CD14-positive monocyte (primary cell): Measurements from ENCODE around the gene ZFP36L2. TPM values are rescaled to one million over a fixed set of nuclear protein-coding genes. Genes with fewer than 3 reads are reported as not detected.

Experiments used
- DNase-seq, 3 donors: peaks; one replicate each; pipeline ENCODE4 v3.0.0-alpha.2; 2011 to 2022
- H2AFZ ChIP-seq: 2 replicates; pipeline ENCODE4 v1.6.0; 2012; ENCODE audit warnings: mild to moderate bottlenecking, low read depth, low read length, inconsistent platforms; ENCODE audit not compliant: insufficient read depth, poor library complexity, severe bottlenecking
- H3K27ac ChIP-seq, 2 donors: 1 replicate in 1 of 2; 2 replicates in 1 of 2; pipeline ENCODE4 v1.5.1; 2012 to 2013; ENCODE audit warnings: low read length in 2 of 2, control low read depth in 1 of 2, inconsistent platforms in 1 of 2, low read depth in 1 of 2, mild to moderate bottlenecking in 1 of 2
- H3K27me3 ChIP-seq, 2 donors: one replicate each; pipeline versions ENCODE4 v1.6.0 to v1.6.1; 2011 to 2013; ENCODE audit warnings: low read length in 2 of 2; ENCODE audit not compliant: control insufficient read depth in 2 of 2, insufficient read depth in 2 of 2
- H3K36me3 ChIP-seq, 2 donors: replicated peaks in 1 of 2; 1 replicate in 1 of 2; 2 replicates in 1 of 2; pipeline versions ENCODE4 v1.5.1 to v1.6.1; 2012 to 2013; ENCODE audit warnings: low read length in 2 of 2, control low read depth in 1 of 2, inconsistent platforms in 1 of 2, mild to moderate bottlenecking in 1 of 2; ENCODE audit not compliant: insufficient read depth in 2 of 2, control insufficient read depth in 1 of 2
- H3K4me1 ChIP-seq, 2 donors: 1 replicate in 1 of 2; 2 replicates in 1 of 2; pipeline versions ENCODE4 v1.5.1 to v1.6.1; 2012 to 2013; ENCODE audit warnings: low read length in 2 of 2, control low read depth in 1 of 2, inconsistent platforms in 1 of 2, mild to moderate bottlenecking in 1 of 2, moderate library complexity in 1 of 2; ENCODE audit not compliant: insufficient read depth in 2 of 2, control insufficient read depth in 1 of 2
- H3K4me2 ChIP-seq: replicated peaks from 2 replicates; pipeline ENCODE3; 2012; ENCODE audit warnings: low read length, moderate library complexity, mild to moderate bottlenecking; ENCODE audit not compliant: poor library complexity, severe bottlenecking; ENCODE audit errors: extremely low read depth
- H3K4me3 ChIP-seq, 3 experiments: fragments of 200-600 bp in 1 of 3; sonication (generic) in 1 of 3; replicated peaks in 1 of 3; 1 replicate in 2 of 3; 2 replicates in 1 of 3; pipeline ENCODE4 v1.5.1; 2011 to 2013; ENCODE audit warnings: low read length in 3 of 3, mild to moderate bottlenecking in 3 of 3, control low read depth in 2 of 3, low read depth in 2 of 3, inconsistent platforms in 1 of 3, moderate library complexity in 1 of 3
- H3K79me2 ChIP-seq: 2 replicates; pipeline ENCODE4 v1.6.0; 2012; ENCODE audit warnings: mild to moderate bottlenecking, control low read depth, inconsistent platforms, low read length, moderate library complexity; ENCODE audit not compliant: insufficient read depth
- H3K9ac ChIP-seq: 2 replicates; pipeline ENCODE4 v1.6.0; 2017; ENCODE audit warnings: low read length, mild to moderate bottlenecking; ENCODE audit not compliant: insufficient read depth, poor library complexity, severe bottlenecking
- H3K9me3 ChIP-seq, 2 donors: replicated peaks in 1 of 2; 1 replicate in 1 of 2; 2 replicates in 1 of 2; pipeline versions ENCODE4 v1.5.1 to v1.6.1; 2012 to 2013; ENCODE audit warnings: low read length in 2 of 2, control low read depth in 1 of 2; ENCODE audit not compliant: control insufficient read depth in 1 of 2, insufficient read depth in 1 of 2
- H4K20me1 ChIP-seq: 2 replicates; pipeline ENCODE4 v1.6.0; 2012; ENCODE audit warnings: mild to moderate bottlenecking, low read length, control low read depth, moderate library complexity; ENCODE audit not compliant: insufficient read depth
- H3K27ac Mint-ChIP-seq, 7 donors: one replicate each; pipeline ENCODE4 v1.8.0; 2020; ENCODE audit warnings: mild to moderate bottlenecking in 7 of 7, mixed read lengths in 7 of 7, moderate library complexity in 6 of 7, inconsistent platforms in 2 of 7
- H3K27me3 Mint-ChIP-seq, 3 donors: one replicate each; pipeline ENCODE4 v1.8.0; 2021 to 2022; ENCODE audit warnings: low read depth in 3 of 3, mild to moderate bottlenecking in 3 of 3, mixed read lengths in 3 of 3, moderate library complexity in 3 of 3, inconsistent platforms in 1 of 3
- H3K36me3 Mint-ChIP-seq, 2 donors: one replicate each; pipeline ENCODE4 v1.8.0; 2020; ENCODE audit warnings: mixed read lengths in 2 of 2, inconsistent platforms in 1 of 2, mild to moderate bottlenecking in 1 of 2
- H3K4me1 Mint-ChIP-seq: one replicate; pipeline ENCODE4 v1.8.0; 2020; ENCODE audit warnings: mild to moderate bottlenecking, mixed read lengths
- H3K4me3 Mint-ChIP-seq, 2 donors: one replicate each; pipeline ENCODE4 v1.8.0; 2020; ENCODE audit warnings: mild to moderate bottlenecking in 2 of 2, mixed read lengths in 2 of 2, moderate library complexity in 1 of 2
- H3K9me3 Mint-ChIP-seq, 7 donors: one replicate each; pipeline ENCODE4 v1.8.0; 2020 to 2022; ENCODE audit warnings: mixed read lengths in 7 of 7, mild to moderate bottlenecking in 6 of 7, moderate library complexity in 6 of 7, inconsistent platforms in 2 of 7
- WGBS: methylation state at CpG from one replicate; pipeline ENCODE4 v1.1.5; 2013; ENCODE audit warnings: missing lambda C conversion rate; ENCODE audit not compliant: insufficient coverage; 5-methylcytosine and 5-hydroxymethylcytosine counted together
- intact Hi-C, 2 donors: fragments of 100-400 bp; cut with micrococcal nuclease; formaldehyde crosslinking; loops; one replicate each; pipeline versions ENCODE4 v1.15.0 to v1.15.1; 2023
- polyA plus RNA-seq, 3 donors: library from polyadenylated mRNA; depleted of rRNA in 1 of 3; unstranded in 2 of 3; stranded (reverse) in 1 of 3; fragments of 300-500 nt in 2 of 3; fragments of >200 nt in 1 of 3; fragmentation: Illumina TruSeq in 2 of 3; gene quantifications; 1 replicate in 2 of 3; 2 replicates in 1 of 3; pipeline ENCODE4 v1.2.3, GENCODE V29; 2012 to 2021
- TF ChIP-seq, protein P1 (sequence below): fragments of 200-600 bp; IDR thresholded peaks from one replicate; pipeline ENCODE4 v1.8.0; 2022; ENCODE audit warnings: antibody characterized with exemption, mild to moderate bottlenecking

The ZFP36L2 gene
- polyA plus RNA-seq, 3 donors = 84.4 to 150 (median 88.3) TPM

DNA sequence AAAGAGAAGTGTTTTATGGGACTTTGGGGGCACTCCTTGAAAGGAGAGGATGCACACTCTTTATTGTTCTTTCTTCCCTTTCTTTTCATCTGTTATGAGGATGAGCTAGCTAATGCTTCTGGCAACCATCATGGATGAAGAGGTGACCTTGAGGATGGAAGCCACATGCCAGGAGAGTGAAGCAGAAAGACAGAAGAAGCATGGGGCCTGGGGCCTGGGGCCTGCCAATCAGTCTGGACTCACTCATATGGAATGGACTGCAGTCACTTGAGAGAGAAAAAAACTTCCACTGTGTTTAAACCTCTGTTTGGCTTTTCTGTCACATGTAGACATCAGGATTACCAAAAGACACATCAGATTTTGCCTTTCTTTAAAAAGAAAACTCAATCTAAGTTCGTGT, 35.8 kb upstream of the ZFP36L2 start:
- Mint-ChIP-seq H3K4me3 (no peak overlapping the region), H3K36me3 (peaks cover 28 to 29% of the 10 kb centered on the region in 2 donors), H3K4me1 (peaks cover 24% of the 10 kb centered on the region), H3K9me3 (peaks cover 0 to 1% (median 0%) of the 10 kb centered on the region in 7 donors), H3K27ac (peak overlapping the region in 1 of 7 donors; percentile 18), H3K27me3 (peaks cover 0 to 4% (median 0%) of the 10 kb centered on the region in 3 donors)
- Histone ChIP-seq H3K4me1 (peaks cover 15 to 19% of the 10 kb centered on the region in 2 donors), H3K79me2 (no peaks in the 10 kb centered on the region), H3K4me2 (no peak overlapping the region), H3K9me3 (no peaks in the 10 kb centered on the region), H3K27me3 (no peaks in the 10 kb centered on the region), H3K4me3 (no peak overlapping the region), H3K9ac (no peak overlapping the region), H4K20me1 (no peaks in the 10 kb centered on the region), H2AFZ (no peak overlapping the region), H3K36me3 (peaks cover 2 to 6% of the 10 kb centered on the region in 2 donors), H3K27ac (no peak overlapping the region)
- WGBS = no CpG with 5 or more reads among the region's 1 CpG
- no peak for DNase-seq
- TF ChIP-seq, protein P1, sequence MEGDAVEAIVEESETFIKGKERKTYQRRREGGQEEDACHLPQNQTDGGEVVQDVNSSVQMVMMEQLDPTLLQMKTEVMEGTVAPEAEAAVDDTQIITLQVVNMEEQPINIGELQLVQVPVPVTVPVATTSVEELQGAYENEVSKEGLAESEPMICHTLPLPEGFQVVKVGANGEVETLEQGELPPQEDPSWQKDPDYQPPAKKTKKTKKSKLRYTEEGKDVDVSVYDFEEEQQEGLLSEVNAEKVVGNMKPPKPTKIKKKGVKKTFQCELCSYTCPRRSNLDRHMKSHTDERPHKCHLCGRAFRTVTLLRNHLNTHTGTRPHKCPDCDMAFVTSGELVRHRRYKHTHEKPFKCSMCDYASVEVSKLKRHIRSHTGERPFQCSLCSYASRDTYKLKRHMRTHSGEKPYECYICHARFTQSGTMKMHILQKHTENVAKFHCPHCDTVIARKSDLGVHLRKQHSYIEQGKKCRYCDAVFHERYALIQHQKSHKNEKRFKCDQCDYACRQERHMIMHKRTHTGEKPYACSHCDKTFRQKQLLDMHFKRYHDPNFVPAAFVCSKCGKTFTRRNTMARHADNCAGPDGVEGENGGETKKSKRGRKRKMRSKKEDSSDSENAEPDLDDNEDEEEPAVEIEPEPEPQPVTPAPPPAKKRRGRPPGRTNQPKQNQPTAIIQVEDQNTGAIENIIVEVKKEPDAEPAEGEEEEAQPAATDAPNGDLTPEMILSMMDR = no peak
- intact Hi-C loops = no loop called here

DNA sequence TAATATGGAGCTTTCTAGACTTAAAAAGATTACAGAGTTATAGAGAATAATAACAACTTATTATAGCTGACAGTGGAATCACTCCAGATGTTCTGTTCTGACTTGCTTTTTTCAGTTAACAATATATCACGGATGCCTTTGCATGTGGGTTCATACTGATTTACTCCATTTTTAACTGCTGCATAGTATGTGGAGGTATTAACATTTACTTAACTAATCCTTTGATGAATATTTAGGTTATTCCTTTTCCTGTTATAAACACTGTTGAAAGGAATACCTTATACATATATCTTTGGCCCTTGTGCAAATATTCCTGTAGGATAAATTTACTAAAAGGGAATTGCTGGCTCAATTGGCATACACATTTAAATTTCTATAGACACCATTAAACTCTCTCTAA, 33.1 kb upstream of the ZFP36L2 start:
- Histone ChIP-seq H3K36me3 (peaks cover 6 to 29% of the 10 kb centered on the region in 2 donors), H4K20me1 (no peaks in the 10 kb centered on the region), H3K4me2 (no peak overlapping the region), H3K79me2 (no peaks in the 10 kb centered on the region), H3K9me3 (no peaks in the 10 kb centered on the region), H3K27ac (no peak overlapping the region), H3K4me1 (peaks cover 6 to 7% of the 10 kb centered on the region in 2 donors), H2AFZ (no peak overlapping the region), H3K9ac (no peak overlapping the region), H3K4me3 (no peak overlapping the region), H3K27me3 (no peaks in the 10 kb centered on the region)
- DNase-seq = no peak
- Mint-ChIP-seq H3K4me3 (no peak overlapping the region), H3K36me3 (peaks cover 28% of the 10 kb centered on the region in 2 donors), H3K4me1 (peaks cover 12% of the 10 kb centered on the region), H3K27ac (no peak overlapping the region), H3K27me3 (peaks cover 0 to 4% (median 0%) of the 10 kb centered on the region in 3 donors), H3K9me3 (peaks cover 0 to 1% (median 0%) of the 10 kb centered on the region in 7 donors)
- TF ChIP-seq, protein P1 = no peak
- no CpG with 5 or more reads among the region's 1 CpG for WGBS
- intact Hi-C loops = no loop called here
